Testis (tissue), 2 donors: ENCODE data around the gene DLL4.

Experiments used
- POLR2A ChIP-seq: fragments of 450-650 bp; IDR thresholded peaks from one replicate; pipeline ENCODE4 v1.6.1; 2017; ENCODE audit warnings: antibody characterized with exemption, mild to moderate bottlenecking, moderate library complexity
- TF ChIP-seq, protein P1 (sequence below), 3 experiments: fragments of 450-650 bp in 2 of 3; fragments of 200-600 bp in 1 of 3; sonication (generic) in 1 of 3; IDR thresholded peaks; one replicate each; pipeline ENCODE4 v1.5.1; 2016 to 2019; ENCODE audit warnings: antibody characterized with exemption in 3 of 3, mild to moderate bottlenecking in 2 of 3, moderate library complexity in 1 of 3

DNA sequence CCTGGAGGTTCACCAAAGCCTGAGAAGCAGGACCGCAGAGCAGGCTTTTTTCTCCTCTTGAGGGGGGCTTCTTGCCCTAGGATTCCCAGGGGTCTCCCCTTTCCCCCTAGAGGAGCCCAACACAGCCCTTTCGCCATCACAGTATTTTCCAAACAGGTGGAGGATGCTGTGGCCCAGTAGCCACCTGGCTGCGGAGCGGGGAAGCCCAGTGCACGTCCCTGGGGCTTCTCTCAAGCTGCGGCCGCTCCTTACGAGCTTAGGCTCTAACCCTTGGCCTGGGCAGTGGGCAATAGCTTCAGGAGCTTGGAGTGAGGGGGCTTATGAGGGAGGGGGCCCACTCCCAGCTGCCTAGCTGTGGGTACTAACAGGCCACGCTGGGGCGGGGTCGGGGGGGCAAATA, 11.6 kb upstream of the DLL4 start:
- TF ChIP-seq, protein P1, sequence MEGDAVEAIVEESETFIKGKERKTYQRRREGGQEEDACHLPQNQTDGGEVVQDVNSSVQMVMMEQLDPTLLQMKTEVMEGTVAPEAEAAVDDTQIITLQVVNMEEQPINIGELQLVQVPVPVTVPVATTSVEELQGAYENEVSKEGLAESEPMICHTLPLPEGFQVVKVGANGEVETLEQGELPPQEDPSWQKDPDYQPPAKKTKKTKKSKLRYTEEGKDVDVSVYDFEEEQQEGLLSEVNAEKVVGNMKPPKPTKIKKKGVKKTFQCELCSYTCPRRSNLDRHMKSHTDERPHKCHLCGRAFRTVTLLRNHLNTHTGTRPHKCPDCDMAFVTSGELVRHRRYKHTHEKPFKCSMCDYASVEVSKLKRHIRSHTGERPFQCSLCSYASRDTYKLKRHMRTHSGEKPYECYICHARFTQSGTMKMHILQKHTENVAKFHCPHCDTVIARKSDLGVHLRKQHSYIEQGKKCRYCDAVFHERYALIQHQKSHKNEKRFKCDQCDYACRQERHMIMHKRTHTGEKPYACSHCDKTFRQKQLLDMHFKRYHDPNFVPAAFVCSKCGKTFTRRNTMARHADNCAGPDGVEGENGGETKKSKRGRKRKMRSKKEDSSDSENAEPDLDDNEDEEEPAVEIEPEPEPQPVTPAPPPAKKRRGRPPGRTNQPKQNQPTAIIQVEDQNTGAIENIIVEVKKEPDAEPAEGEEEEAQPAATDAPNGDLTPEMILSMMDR (IDR thresholded peaks at IDR 0.05): no peak
- no peak for TF ChIP-seq POLR2A
